Mesodermal cell (in vitro differentiated cells): ENCODE results near the gene CTXND1.

Experiments
- H3K27ac ChIP-seq: 2 replicates; pipeline ENCODE4 v1.7.0; 2013; ENCODE audit warnings: mild to moderate bottlenecking, low read depth, low read length, moderate library complexity; ENCODE audit not compliant: severe bottlenecking
- H3K36me3 ChIP-seq: 2 replicates; pipeline ENCODE4 v1.7.1; 2013; ENCODE audit warnings: mild to moderate bottlenecking, low read length, moderate library complexity; ENCODE audit not compliant: control insufficient read depth, insufficient read depth
- H3K4me1 ChIP-seq: one replicate; pipeline ENCODE4 v1.7.1; 2013; ENCODE audit warnings: mild to moderate bottlenecking, low read length; ENCODE audit not compliant: insufficient read depth, control insufficient read depth, poor library complexity, severe bottlenecking
- H3K4me3 ChIP-seq: 2 replicates; pipeline ENCODE4 v1.7.0; 2013; ENCODE audit warnings: low read length, control low read depth, mild to moderate bottlenecking; ENCODE audit not compliant: insufficient read depth, poor library complexity, severe bottlenecking; ENCODE audit errors: extremely low read depth
- H3K9me3 ChIP-seq: 2 replicates; pipeline ENCODE4 v1.7.1; 2013; ENCODE audit warnings: mild to moderate bottlenecking, low read length, moderate library complexity; ENCODE audit not compliant: control insufficient read depth
- WGBS, 2 experiments: methylation state at CpG; one replicate each; pipeline ENCODE4 v1.1.5; 2013; ENCODE audit warnings: missing lambda C conversion rate in 2 of 2; ENCODE audit not compliant: insufficient coverage in 2 of 2; 5-methylcytosine and 5-hydroxymethylcytosine counted together

CTXND1 gene

GRCh38 chr15:80152180-80152895, 99.7 kb downstream of the CTXND1 start:
- Histone ChIP-seq H3K4me1 (peaks cover 19% of the 10 kb centered on the region), H3K36me3 (no peaks in the 10 kb centered on the region), H3K27ac (no peak overlapping the region), H3K4me3 (peak overlapping the region; percentile 64), H3K9me3 (no peaks in the 10 kb centered on the region)
- WGBS, 2 experiments: 5% methylated on average over 10 to 14 of the region's 41 CpGs

DNA sequence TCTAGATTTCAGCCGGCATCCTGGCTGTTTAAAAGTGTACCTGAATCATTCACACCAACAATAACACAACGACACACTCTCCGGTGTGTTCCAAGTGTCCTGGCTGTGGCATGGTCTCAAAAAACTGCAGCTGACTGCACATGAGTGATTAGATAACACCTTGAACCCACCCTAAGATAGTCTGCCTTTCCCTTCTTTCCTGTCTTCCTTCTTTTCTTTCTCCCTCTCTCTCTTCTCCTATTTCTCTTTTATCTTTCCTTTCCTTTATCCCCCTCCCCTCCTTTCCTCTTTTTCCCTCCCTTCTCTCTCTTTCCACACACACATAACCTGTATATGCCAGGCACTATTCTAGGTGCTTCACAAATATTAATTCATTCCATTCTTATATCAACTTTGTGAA, 100.4 kb downstream of the CTXND1 start:
- no peak overlapping the region for H3K4me3 ChIP-seq
- no peaks in the 10 kb centered on the region for H3K9me3 ChIP-seq
- WGBS, 2 experiments: 71 to 89% methylated on average over 3 of the region's 3 CpGs
- no peak overlapping the region for H3K27ac ChIP-seq
- peaks cover 19% of the 10 kb centered on the region for H3K4me1 ChIP-seq
- H3K36me3 ChIP-seq: no peaks in the 10 kb centered on the region

GRCh38 chr15:80151148-80151547, 100.9 kb downstream of the CTXND1 start:
- Histone ChIP-seq H3K4me1 (peaks cover 19% of the 10 kb centered on the region), H3K27ac (no peak overlapping the region)
- 86 to 91% methylated on average over 4 to 6 of the region's 6 CpGs for WGBS, 2 experiments

More at GRCh38 chr15:80151148-80151547, 100.9 kb downstream of the CTXND1 start:
- Histone ChIP-seq H3K36me3 (no peaks in the 10 kb centered on the region), H3K9me3 (no peaks in the 10 kb centered on the region), H3K4me3 (no peak overlapping the region)
